GM18867 (cell line): ENCODE results near the gene PDIK1L.

ENCODE experiments used
- ATAC-seq: cut with Tn5 transposase; IDR thresholded peaks from one replicate; pipeline ENCODE4 v1.9.1; 2021; ENCODE audit warnings: mild to moderate bottlenecking, moderate library complexity; ENCODE audit not compliant: unreplicated experiment

Gene PDIK1L

DNA sequence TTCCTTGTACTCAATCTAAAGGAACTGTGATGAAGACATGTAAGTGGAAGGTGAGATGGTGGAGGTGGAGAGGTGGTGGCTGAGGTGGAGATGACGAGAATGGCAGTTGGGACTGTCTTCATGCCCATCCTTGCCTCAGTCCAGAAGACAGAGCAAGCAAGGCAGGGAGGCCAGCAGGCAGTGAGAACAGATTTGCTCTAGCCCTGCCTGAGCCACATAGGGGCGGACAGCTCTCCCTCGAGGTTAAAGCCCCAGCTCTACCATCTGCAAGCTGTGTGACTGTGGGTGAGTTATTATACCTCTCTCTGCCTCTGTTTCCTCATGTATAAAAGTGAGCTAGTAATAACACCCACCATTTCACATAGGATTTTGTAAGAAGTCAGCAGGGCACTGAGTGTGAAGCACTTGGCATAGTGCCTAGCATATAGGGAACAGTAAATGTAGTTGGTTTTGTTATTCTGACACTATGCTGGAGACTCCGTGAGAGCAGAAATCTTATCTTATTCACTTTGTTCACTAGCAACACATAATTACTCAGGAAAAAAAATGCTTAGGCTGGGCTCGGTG lies 42.4 kb downstream of the PDIK1L start:
- ATAC-seq, result no peak

DNA sequence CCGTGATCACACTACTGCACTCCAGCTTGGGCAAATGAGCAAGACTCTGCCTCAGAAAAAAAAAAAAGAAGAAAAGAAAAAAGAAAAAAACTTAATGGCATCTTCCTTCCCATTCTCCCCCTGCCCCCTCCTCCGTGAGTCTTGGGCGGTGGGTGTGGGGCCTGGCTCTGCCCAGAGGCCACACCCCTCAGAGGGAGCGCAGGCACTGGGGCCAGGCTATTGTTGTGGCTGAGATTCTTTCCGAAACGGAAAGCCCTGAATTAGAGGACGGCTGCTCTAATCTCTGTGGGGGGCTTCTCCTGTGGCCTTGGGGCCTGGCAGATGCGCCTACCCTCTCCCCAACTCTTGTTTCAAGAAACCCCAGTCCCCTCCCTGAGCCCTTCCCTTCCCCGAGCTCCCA lies 43.1 kb downstream of the PDIK1L start:
- ATAC-seq, result no peak

DNA sequence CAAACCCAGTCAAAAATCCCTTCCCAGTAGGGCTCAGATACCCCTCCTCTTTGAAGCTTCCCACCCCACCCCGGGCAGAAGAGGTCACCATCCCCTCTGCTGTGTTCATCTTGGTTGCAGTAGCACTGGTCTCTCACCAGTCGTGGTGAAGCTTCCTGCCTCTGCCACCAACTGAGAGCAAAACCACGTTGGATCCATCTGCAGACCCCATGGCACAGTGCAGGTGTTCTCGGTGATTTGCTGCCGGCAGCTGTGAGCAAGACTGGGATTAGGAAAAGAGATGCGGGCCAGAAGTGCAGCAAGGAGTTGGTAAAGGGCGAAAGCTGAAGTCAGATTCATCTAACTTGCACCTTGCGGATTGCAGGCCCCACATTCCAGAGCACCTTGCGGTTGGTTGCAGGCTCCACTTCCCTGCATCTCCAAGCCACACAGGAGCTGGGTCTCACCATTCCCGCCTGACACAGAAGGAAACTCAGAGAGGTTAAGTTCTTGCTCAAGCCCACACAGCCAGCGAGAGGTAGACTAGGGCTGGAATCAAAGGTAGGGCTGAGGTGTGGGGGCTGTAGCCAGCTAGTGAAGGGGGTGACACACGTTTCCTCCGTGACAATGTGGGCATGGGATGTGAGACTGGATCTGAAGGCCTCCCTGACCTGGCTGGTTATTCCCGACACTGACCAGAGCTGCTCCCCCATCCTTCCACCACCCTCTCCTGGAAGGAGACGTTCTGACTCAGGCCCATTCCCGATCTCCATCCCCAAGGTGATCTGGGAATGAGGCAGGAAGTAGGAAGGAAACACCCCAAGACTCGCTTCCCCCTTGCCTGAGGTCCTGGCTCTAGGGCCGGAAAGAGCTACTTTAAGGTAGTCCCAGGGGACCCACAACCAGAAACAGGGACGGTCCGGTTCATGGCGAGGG lies 44.0 kb downstream of the PDIK1L start:
- ATAC-seq, result no peak

DNA sequence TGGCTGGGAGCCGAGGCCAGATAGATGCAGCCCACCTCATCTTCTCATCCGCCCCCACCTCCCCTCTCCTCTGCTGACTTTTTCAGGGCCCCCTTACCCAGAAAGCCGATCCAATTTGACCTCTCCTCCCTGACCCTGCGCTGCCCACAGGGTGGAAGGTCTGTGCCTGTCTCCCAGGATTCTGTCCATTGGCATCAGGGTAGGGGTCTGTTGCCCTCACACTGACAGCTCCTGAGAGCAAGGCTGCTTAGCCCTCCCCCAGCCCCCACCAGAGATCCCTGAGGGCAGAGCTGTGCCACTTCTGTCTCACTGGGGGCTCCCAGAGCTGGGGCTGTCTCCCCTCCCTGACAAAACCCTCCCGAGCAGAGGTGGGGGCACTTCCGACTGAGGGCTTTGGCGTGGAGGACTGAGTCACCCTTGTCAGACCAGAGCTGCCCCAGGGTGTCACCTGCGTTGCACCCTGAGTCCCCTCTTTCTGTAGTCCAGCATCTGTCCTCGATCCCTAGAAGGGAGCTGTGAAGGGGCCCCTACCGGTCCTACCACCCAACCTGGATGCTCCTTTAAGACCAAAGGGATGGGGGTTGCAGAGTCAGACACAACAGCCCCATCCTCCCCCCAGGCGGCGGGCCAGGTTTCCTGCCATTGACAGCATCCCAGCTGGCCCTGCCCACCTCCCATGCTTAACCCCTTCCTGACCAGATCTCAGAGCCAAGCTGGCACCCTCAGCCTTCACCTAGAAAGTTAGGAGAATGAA lies 44.8 kb downstream of the PDIK1L start:
- no peak for ATAC-seq

DNA sequence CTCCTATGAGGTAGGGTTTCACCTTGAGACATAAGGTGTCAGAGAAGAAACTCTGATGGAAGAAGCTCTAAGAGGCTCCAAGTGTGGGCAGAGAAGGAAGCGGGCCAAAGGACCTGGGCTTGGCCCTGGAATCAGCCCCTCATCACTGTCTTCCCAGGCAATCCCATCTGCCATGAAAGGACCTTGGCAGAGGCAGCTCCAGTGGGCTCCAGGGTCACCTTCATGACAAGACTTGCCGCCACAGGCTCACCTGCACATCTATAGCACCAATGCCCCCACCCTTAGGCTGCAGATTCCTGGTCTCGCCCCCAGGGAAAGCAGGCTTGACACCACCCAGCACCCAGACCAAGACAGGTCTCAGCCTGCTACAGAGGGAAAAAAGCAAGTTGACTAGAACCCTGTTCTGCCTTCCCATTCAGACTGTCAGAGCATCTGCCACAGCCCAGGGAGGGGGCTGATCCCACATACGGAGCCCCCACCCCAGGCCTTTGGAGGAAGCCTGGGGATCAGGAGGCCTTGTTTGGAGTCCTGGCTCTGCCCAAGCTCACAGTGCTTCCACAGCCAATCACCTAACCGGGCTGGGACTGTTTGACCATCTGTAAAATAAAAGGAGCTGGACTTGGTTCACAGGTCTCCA lies 46.8 kb downstream of the PDIK1L start:
- ATAC-seq, result no peak

DNA sequence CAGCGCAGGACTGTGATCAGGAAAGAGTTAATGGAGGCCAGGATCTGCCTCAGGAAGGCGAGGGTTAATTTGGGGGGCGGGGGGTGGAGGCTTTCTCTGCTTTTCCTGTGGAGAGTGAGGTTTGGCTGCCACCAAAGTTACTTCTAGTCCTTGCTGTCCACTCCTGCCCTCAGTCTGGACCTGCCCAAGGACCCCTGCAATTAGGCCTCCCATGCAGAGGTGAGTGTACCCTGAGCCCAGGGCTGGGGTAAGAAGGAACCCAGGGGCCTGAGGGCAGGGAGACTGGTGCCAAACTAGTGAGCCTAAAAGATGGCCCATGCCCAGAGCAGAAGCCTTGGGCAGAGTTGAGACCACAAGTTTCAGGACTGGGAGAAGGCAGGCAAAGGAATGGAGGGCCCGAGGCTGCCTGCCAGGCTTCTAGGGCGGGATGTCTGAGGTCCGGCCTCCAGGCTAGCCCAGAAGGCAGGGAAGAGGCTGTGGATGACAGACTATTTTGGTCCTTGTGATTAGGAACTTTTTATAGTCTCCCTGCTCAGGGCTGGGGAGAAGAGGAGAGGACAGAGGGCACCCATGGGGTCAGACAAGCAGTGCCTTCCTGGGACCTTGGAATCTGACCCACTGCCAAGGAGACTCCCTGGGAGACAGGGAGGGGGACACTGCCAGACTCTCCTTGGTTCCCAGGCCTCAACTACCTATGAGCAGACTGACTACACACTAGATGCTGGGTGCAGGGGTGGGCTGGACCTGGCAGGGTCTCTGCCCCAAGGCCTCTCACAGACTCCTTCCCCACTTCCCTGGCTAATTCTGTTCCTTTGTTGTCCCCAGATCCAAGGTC lies 47.5 kb downstream of the PDIK1L start, which contains the start of gene FAM110D:
Gene FAM110D, plus strand, starts transcription at position 172 of the 835 bp plus-strand sequence. CDS start 2,213 bp downstream, outside the sequence.
- ATAC-seq, result no peak

DNA sequence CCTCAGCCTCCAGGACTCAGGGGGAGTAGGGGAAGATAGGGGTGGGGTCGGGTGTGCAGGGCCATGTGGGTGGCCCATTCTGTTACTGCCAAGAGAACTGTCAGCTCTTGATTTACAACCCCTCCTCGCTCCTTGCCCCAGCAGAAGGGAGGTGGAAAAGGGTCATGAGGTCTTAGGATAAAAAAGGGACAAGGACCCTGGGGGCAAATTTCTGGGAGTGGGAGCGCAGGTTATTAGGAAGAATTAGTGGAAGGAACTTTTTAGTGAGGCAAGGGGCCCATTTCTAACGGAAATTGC lies 48.1 kb downstream of the PDIK1L start:
- no peak for ATAC-seq

DNA sequence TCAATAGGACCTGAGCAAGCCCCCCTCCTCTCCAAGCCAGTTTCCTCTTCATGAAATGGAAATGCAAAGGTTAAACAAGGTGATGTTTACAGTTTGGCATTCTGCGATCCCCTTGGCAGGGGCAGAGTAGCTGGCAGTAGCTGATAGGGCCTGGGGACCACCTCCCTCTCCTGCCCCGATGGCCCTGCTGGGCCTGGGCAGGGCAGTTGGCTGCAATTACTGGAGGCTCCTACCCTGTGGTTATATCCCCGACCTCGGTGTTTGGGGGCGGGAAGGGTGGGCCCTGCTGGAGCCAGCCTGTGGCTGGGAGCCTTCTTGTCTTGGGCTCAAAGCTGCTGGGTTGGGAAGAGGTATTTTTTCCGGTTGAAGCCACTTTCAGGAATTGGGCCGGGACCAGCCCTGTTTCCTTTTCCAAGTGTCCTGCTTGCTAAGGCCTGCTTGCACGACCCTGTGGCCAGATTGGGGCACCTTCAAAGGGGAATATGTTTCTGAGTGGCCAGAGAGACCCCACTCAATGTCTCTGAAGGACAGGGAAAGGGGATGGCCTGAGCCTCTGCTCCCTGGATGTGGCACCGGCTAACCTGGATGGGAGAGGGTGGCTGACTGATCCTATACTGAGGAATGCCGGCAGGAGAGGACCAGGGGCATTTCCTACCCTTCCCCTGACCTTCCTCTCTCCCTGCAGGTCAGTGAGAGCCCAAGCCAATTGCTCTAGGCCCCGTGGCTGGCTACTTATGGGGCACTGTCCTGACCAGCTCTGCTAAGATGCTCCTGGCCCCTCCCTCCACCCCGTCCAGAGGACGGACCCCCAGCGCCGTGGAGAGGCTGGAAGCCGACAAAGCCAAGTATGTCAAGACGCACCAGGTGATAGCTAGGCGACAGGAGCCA lies 49.1 kb downstream of the PDIK1L start:
- no peak for ATAC-seq

DNA sequence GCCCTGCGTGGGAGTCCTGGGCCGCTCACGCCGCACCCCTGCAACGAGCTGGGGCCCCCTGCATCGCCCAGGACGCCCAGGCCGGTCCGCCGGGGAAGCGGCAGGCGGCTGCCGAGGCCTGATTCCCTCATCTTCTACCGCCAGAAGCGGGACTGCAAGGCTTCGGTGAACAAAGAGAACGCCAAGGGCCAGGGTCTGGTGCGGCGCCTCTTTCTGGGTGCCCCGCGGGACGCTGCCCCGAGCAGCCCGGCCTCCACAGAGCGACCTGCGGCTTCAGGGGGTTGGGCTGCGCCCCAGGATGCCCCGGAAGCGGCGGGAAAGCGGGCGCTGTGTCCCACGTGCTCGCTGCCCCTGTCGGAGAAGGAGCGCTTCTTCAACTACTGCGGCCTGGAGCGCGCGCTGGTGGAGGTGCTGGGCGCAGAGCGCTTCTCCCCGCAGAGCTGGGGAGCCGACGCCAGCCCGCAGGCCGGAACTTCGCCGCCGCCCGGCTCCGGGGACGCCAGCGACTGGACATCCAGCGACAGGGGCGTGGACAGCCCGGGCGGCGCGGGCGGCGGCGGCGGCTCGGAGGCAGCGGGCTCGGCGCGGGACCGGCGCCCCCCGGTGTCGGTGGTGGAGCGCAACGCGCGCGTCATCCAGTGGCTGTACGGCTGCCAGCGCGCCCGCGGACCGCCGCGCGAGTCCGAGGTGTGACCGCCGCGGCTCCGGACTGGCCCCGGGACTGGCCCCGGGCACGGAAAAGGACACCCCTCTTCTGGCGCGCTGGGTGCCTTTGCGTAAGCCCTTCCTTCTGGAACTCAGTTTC lies 50.0 kb downstream of the PDIK1L start:
- ATAC-seq, result no peak

DNA sequence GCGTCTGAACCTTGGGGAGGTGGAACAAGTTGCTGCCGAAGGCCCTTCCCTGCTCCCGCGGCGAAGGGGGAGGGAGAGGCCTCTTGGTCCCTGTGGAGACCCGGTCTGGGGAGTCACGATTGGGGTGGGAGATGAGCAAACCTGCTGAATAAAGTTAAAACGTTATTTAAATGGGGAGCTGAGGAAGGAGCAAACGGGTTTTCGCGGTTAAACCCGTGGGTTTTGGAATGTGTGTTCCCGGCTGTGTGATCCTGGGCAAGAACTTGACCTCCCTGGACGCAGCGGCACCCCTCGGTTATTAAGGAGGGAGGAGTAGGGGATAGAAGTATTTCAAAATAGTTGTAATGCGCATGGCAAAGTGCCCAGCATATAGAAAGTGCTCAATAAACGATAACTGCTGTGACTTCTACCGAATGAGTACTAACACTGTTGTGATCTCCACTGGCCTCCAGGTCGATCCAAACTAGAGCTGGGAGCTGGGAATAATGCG lies 50.6 kb downstream of the PDIK1L start:
- no peak for ATAC-seq

DNA sequence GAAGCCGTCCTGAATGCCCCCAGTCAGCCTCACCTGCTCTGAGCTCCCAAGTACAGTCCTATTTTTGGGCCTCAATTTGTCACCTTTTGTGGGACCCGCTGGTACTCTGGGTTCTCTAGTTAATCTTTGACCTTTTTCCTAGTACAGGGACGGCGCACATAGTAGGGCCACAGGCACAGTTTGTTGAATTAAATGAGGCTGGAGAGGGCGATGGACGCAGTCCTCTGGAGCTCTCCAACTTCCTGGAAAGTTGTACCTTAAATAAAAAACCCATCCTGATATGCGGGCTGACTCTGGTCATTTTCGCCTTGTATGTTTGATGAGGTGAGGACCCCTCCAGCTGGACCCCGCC lies 52.0 kb downstream of the PDIK1L start:
- ATAC-seq, result no peak

DNA sequence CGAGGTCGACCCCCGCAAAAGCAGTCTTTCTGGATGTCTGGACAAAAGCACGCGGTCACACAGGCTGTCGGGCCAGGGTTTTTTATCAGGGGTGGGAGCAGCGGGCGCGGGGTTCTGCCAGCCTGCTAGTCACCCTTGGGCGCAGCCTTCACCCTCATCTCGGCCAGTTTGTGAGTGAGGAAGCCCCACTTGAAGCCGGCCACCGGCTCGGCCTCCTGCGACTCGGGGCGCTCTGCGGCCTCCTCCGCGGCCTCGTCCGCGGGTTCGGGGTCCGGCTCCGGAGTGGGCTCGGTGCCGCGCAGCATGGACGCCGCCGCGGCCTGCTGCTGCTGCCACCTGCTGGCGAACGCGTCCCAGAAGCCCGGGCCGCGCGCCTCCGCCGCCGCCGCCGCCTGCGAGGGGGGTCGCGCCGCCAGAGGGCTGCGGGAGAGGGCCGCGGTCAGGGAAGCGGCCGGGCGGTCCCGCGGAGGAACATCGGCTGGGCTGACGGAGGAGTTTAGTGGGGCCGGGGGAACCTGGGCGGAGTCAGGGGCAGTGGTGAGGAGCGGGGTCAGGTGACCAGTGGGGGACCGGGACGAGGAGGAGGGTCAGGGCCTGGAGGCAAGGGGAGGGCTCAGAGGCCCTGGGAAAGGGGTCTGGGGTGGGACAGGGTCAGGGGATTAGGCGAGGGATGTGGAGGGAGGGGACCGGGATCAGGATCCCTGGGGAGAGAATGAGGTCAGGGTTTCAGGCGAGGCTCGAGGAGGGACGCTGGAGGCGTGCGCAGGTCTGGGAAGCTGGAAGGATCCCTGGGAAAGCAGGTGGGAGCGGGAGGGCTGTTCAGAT lies 52.6 kb downstream of the PDIK1L start:
- no peak for ATAC-seq

DNA sequence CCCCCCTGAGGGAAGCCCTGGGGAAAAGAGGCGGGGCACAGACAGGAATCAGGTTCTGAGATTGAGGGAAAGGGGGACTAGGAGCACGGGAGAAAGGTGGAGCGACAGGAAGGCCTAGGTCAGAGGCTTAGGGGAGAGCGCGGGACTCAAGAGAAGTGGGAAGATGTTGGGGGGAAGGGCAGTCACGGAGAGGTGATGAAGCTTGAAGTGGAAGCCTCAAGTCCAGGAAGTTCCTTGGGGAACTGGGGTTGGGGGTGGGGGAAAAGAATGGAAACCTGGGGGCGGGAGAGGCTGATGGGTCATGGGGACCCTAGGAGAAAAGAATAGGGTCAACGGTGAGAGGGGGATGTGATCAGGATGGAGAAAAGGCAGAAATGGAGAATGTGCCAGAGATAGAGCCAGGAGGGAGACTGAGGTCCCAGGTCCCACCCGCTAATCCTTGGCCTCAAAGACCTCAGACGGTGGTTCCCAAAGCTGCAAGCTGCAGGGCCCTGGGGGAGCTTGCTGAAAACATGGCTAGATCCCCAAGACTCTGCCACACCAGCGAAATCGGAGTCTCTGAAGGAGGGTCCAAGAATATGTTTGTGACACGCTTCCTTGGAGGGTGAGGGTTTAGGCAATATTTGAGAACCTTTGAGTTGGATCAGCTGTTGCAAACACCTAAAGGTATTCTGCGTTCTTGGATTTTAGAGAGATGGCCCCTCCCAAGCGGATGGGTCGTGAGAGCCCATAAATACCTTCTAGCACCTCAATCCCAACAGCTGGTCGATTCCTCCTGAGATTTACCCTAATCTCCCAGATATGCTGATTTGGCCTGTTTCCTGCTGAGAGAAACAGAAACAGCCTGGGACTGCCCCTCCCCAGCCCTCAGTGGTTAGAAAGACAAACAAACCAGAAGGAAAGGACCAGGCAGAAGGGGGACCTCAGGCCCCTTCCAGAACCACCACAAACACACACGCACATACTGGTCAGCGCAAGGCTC lies 53.5 kb downstream of the PDIK1L start:
- no peak for ATAC-seq

DNA sequence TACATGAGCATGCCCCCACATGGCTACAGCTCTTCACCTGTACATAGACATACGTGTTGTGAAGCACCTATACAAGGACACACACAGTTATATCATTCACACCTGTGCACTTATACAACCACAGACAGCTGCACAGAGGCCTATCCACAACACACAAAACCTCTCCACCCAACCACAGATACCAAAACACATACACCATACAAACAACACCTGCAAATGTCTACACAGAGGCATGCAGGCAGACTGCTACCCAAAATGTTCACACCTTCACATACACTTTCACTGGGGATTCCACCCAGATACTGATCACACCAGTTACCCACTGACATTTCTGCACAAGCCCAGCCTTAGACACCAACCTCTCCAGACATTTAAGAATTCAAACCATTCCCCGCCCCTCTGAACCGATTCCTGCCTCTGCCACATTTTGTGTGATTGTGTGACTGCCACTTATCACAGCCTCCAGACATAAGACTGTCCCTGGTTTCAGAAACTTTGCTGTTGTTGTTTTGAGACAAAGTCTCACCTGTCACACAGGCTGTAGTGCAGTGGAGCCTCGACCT lies 55.2 kb downstream of the PDIK1L start:
- no peak for ATAC-seq

DNA sequence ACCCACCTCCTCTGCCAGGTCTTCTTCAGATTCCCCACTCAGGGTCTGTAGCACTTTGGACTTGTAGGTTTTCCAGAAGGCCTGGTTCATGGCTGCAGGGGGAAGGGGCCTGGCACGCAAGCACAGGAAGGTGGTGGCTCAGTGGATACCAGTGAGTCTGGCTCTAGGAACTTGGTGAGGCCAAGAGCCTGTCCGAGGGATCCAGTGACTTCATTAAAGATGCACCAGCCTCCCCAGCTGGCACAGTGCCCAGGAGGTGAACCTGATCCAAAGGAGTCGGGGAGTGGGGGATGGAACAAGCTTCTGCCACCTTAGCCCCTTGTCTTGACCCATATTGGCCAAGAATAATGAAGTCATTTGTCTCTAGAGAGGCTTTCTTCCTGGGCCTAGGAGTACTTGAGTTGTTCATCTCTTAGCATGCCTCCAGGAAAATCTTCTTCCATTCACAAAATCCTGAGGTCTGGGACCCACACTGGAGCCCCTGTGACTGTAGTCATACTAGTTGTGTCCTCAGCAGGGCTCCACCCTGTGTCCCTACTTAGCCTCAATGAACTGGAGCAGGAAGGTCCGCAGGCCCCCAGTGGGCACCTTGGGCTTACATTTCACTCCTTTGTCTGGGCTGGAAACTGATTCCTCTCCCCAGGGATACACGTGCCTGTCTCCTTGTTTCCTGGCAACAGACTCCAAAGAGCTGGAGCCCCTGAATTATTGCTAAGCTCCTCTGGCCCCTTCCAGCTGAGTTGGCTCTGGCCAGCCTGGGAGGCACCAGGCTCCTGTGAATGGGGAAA lies 57.0 kb downstream of the PDIK1L start, which contains the start of gene C1orf232:
Gene C1orf232, minus strand, starts transcription at position 554 of the 788 bp plus-strand sequence. Its CDS starts 464 bp downstream, at position 90.
- ATAC-seq, result no peak
